HepG2 (cell line): ENCODE results near the gene SGSM1. TPM values are rescaled to one million over a fixed set of nuclear protein-coding genes. Genes with fewer than 3 reads are reported as not detected.
A peak's percentile ranks its signal among the peaks of the same experiment; 100 is the strongest.

ENCODE experiments used
- CENPX ChIP-seq: sonication (generic); formaldehyde crosslinking; IDR thresholded peaks from 2 replicates; pipeline ENCODE4 v1.9.0; 2021; ENCODE audit warnings: mild to moderate bottlenecking, missing genetic modification reagents, moderate library complexity
- DMAP1 ChIP-seq: IDR thresholded peaks from 2 replicates; pipeline ENCODE4 v1.6.1; 2016
- HHEX ChIP-seq: IDR thresholded peaks from 2 replicates; pipeline ENCODE4 v1.6.1; 2016; ENCODE audit warnings: control low read depth
- KLF12 ChIP-seq: sonication (generic); formaldehyde crosslinking; IDR thresholded peaks from 2 replicates; pipeline ENCODE4 v1.4.0; 2020; ENCODE audit warnings: missing genetic modification reagents, borderline replicate concordance
- KLF9 ChIP-seq: IDR thresholded peaks from 2 replicates; pipeline ENCODE4 v1.6.1; 2016; ENCODE audit warnings: low read depth
- MATR3 ChIP-seq: sonication (generic); formaldehyde crosslinking; IDR thresholded peaks from 2 replicates; pipeline ENCODE4 v1.4.0; 2020; ENCODE audit warnings: missing genetic modification reagents
- NONO ChIP-seq, 2 experiments: fragments of 450-650 bp in 1 of 2; sonication (generic) in 1 of 2; formaldehyde crosslinking in 1 of 2; IDR thresholded peaks in 1 of 2; conservative IDR thresholded peaks in 1 of 2; 2 replicates each; pipeline versions ENCODE4 v1.6.1 to v1.8.0; 2017 to 2022; ENCODE audit warnings: mild to moderate bottlenecking in 1 of 2, missing genetic modification reagents in 1 of 2, moderate library complexity in 1 of 2
- PATZ1 ChIP-seq: sonication (generic); formaldehyde crosslinking; IDR thresholded peaks from 2 replicates; pipeline ENCODE4 v1.4.0; 2020; ENCODE audit warnings: missing genetic modification reagents
- PAWR ChIP-seq: sonication (generic); formaldehyde crosslinking; IDR thresholded peaks from 2 replicates; pipeline ENCODE4 v1.4.0; 2020; ENCODE audit warnings: missing genetic modification reagents, mild to moderate bottlenecking, borderline replicate concordance
- PREB ChIP-seq: sonication (generic); formaldehyde crosslinking; IDR thresholded peaks from 2 replicates; pipeline ENCODE4 v1.4.0; 2020; ENCODE audit warnings: missing genetic modification reagents
- SNAPC2 ChIP-seq: sonication (generic); formaldehyde crosslinking; IDR thresholded peaks from 2 replicates; pipeline ENCODE4 v1.8.1; 2022; ENCODE audit warnings: mild to moderate bottlenecking, missing genetic modification reagents
- TGIF2 ChIP-seq: IDR thresholded peaks from 2 replicates; pipeline ENCODE4 v1.6.1; 2016; ENCODE audit warnings: control low read depth, missing compliant biosample characterization
- TP53 ChIP-seq: sonication (generic); formaldehyde crosslinking; conservative IDR thresholded peaks from 2 replicates; pipeline ENCODE4 v1.4.0; 2020; ENCODE audit warnings: missing genetic modification reagents
- ZBTB34 ChIP-seq: sonication (generic); formaldehyde crosslinking; IDR thresholded peaks from 2 replicates; pipeline ENCODE4 v1.8.0; 2022; ENCODE audit warnings: mild to moderate bottlenecking, missing genetic modification reagents
- ZNF12 ChIP-seq: sonication (generic); formaldehyde crosslinking; IDR thresholded peaks from 2 replicates; pipeline ENCODE4 v1.5.0; 2020; ENCODE audit warnings: missing genetic modification reagents
- ZNF253 ChIP-seq: sonication (generic); formaldehyde crosslinking; IDR thresholded peaks from 2 replicates; pipeline ENCODE4 v1.8.0; 2022; ENCODE audit warnings: mild to moderate bottlenecking, missing genetic modification reagents, borderline replicate concordance
- ZNF329 ChIP-seq: sonication (generic); formaldehyde crosslinking; IDR thresholded peaks from 2 replicates; pipeline ENCODE4 v1.9.0; 2021; ENCODE audit warnings: low read depth, mild to moderate bottlenecking, missing genetic modification reagents
- ZNF564 ChIP-seq: sonication (generic); formaldehyde crosslinking; IDR thresholded peaks from 2 replicates; pipeline ENCODE4 v1.8.1; 2023; ENCODE audit warnings: mild to moderate bottlenecking, missing genetic modification reagents
- ZNF687 ChIP-seq: sonication (generic); formaldehyde crosslinking; IDR thresholded peaks from 2 replicates; pipeline ENCODE4 v1.5.1; 2020; ENCODE audit warnings: mild to moderate bottlenecking, missing genetic modification reagents, moderate library complexity
- ZNF788 ChIP-seq: sonication (generic); formaldehyde crosslinking; IDR thresholded peaks from 2 replicates; pipeline ENCODE4 v1.5.0; 2020; ENCODE audit warnings: mild to moderate bottlenecking, missing genetic modification reagents, borderline replicate concordance
- ZNF850 ChIP-seq: sonication (generic); formaldehyde crosslinking; conservative IDR thresholded peaks from 2 replicates; pipeline ENCODE4 v1.9.0; 2021; ENCODE audit warnings: mild to moderate bottlenecking, missing genetic modification reagents
- polyA plus RNA-seq, 8 experiments: library from polyadenylated mRNA; depleted of rRNA in 3 of 8; stranded (reverse) in 7 of 8; unstranded in 1 of 8; fragments of >200 nt; fragmentation: Illumina TruSeq in 4 of 8; extraction: Trizol in 4 of 8; gene quantifications; 2 replicates each; pipeline versions ENCODE4 v1.2.1 to v1.2.3, GENCODE V29; 2011 to 2016; ENCODE audit warnings: low read depth in 4 of 8, missing spikeins in 1 of 8, mixed read lengths in 1 of 8; ENCODE audit not compliant: insufficient read depth in 1 of 8
- total RNA-seq, 5 experiments: library from RNA; depleted of rRNA; stranded (reverse); fragments of >200 nt; fragmentation: Illumina TruSeq; extraction: Trizol; gene quantifications; 2 replicates each; pipeline ENCODE4 v1.2.3, GENCODE V29; 2016; ENCODE audit warnings: low read depth in 1 of 5

The SGSM1 gene
- total and polyA plus RNA-seq, 2 of the 13 experiments (the other 11 are each of a cell fraction or from before 2014, with no cell fraction given), result 0.07 TPM; not detected in 1

GRCh38 chr22:24894220-24894975 lies 88.4 kb downstream of the SGSM1 start (continued):
- TF ChIP-seq PATZ1 (no peak), DMAP1 (peak; percentile 76), CENPX (CRISPR knock-in tag) (no peak), ZNF687 (peak; percentile 64; the same call in 1 of the 2 replicates), PREB (CRISPR knock-in tag) (no peak), MATR3 (CRISPR knock-in tag) (no peak), ZBTB34 (peak; percentile 79; the same call in 1 of the 2 replicates), ZNF850 (CRISPR knock-in tag) (no peak), HHEX (CRISPR knock-in tag) (no peak), ZNF12 (peak; percentile 37; the same call in 1 of the 2 replicates), ZNF788 (CRISPR knock-in tag) (no peak), KLF12 (CRISPR knock-in tag) (no peak), TGIF2 (CRISPR knock-in tag) (peak; percentile 88), TP53 (no peak; the same call in 1 of the 2 replicates), ZNF564 (no peak), KLF9 (CRISPR knock-in tag) (no peak), SNAPC2 (CRISPR knock-in tag) (0 out of 2 replicates have a peak, but pooled peaks have one; percentile 25), PAWR (CRISPR knock-in tag) (no peak), NONO (IDR thresholded peaks at IDR 0.05) (no peak), NONO (CRISPR knock-in tag; conservative IDR thresholded peaks at IDR 0.05) (no peak), ZNF329 (peak; percentile 56; the same call in 1 of the 2 replicates), ZNF253 (CRISPR knock-in tag) (no peak)
